Measurements from ENCODE around the gene GRID1. TPM values are rescaled to one million over a fixed set of nuclear protein-coding genes. Genes with fewer than 3 reads are reported as not detected.

GRID1 gene
- total RNA-seq, 1 experiment from 2014 or later, result 0.37 TPM

- no peak for TF ChIP-seq MLX (CRISPR knock-in tag; IDR thresholded peaks at IDR 0.05)
- TF ChIP-seq TP53 (CRISPR knock-in tag; IDR thresholded peaks at IDR 0.05), result no peak
- TF ChIP-seq NR1H2 (CRISPR knock-in tag; IDR thresholded peaks at IDR 0.05), result no peak
- TF ChIP-seq ZNF671 (CRISPR knock-in tag; IDR thresholded peaks at IDR 0.05), result no peak
- TF ChIP-seq SOX15 (CRISPR knock-in tag; IDR thresholded peaks at IDR 0.05), result no peak
- no peak for TF ChIP-seq CREM (CRISPR knock-in tag; IDR thresholded peaks at IDR 0.05)
- TF ChIP-seq JUN (CRISPR knock-in tag; IDR thresholded peaks at IDR 0.05), result no peak
- TF ChIP-seq FOXP1 (CRISPR knock-in tag; IDR thresholded peaks at IDR 0.05; ENCODE audit: borderline replicate concordance), result no peak
Observed at GRCh38 chr10:86164960-86165630, 201.5 kb downstream of the GRID1 start (continued).

DNA sequence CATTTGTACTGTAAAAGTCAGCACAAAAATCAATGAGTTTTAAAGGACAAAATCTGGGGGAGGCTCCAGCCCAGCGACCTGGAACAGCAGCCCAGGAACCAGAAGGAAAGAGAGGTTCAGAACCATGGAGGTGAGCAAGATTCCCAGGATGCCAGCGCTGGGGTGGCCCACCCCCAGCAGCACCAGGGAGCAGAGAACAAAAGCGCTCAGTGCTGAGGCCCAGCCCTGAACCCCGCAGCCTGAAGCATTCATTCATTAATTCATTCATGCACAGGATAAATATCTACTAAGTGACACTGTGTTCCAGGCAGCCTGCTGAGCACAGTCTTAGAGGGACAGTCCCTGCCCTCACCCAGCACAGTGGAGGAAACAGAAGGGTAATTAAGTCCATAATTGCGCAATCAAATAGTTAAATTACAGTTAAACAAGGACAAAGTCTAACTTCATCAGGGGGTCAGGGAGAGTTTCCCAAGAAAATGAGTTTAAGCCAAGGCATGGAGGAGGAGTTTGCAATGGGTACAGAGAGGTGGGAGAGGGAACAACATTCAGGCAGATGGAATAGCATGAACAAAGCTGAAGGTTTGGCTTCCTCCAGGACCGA is 202.3 kb downstream of the GRID1 start:
- H3K36me3 Mint-ChIP-seq, result no peaks in the 10 kb centered on the region
- no peak for TF ChIP-seq PRRX2 (CRISPR knock-in tag; IDR thresholded peaks at IDR 0.05)
- TF ChIP-seq MLX (CRISPR knock-in tag; IDR thresholded peaks at IDR 0.05), result no peak
- no peak for TF ChIP-seq GRHL2 (CRISPR knock-in tag; IDR thresholded peaks at IDR 0.05; ENCODE audit: insufficient replicate concordance, severe bottlenecking)
- TF ChIP-seq, protein P1, sequence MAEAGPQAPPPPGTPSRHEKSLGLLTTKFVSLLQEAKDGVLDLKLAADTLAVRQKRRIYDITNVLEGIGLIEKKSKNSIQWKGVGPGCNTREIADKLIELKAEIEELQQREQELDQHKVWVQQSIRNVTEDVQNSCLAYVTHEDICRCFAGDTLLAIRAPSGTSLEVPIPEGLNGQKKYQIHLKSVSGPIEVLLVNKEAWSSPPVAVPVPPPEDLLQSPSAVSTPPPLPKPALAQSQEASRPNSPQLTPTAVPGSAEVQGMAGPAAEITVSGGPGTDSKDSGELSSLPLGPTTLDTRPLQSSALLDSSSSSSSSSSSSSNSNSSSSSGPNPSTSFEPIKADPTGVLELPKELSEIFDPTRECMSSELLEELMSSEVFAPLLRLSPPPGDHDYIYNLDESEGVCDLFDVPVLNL (CRISPR knock-in tag; IDR thresholded peaks at IDR 0.05; ENCODE audit: borderline replicate concordance, low read depth), result no peak
- TF ChIP-seq MYBL2 (CRISPR knock-in tag; IDR thresholded peaks at IDR 0.05), result no peak
- TF ChIP-seq NFE2L1 (CRISPR knock-in tag; IDR thresholded peaks at IDR 0.05), result no peak
- no peak for TF ChIP-seq MAX (CRISPR knock-in tag; IDR thresholded peaks at IDR 0.05)
- no peak for TF ChIP-seq JAZF1 (CRISPR knock-in tag; IDR thresholded peaks at IDR 0.05)
- TF ChIP-seq, protein P2, sequence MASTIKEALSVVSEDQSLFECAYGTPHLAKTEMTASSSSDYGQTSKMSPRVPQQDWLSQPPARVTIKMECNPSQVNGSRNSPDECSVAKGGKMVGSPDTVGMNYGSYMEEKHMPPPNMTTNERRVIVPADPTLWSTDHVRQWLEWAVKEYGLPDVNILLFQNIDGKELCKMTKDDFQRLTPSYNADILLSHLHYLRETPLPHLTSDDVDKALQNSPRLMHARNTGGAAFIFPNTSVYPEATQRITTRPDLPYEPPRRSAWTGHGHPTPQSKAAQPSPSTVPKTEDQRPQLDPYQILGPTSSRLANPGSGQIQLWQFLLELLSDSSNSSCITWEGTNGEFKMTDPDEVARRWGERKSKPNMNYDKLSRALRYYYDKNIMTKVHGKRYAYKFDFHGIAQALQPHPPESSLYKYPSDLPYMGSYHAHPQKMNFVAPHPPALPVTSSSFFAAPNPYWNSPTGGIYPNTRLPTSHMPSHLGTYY (CRISPR knock-in tag; IDR thresholded peaks at IDR 0.05), result no peak
- no peak for TF ChIP-seq SP1 (CRISPR knock-in tag; conservative IDR thresholded peaks at IDR 0.05)
- no peak for TF ChIP-seq ZNF671 (CRISPR knock-in tag; IDR thresholded peaks at IDR 0.05)
- TF ChIP-seq, protein P3, sequence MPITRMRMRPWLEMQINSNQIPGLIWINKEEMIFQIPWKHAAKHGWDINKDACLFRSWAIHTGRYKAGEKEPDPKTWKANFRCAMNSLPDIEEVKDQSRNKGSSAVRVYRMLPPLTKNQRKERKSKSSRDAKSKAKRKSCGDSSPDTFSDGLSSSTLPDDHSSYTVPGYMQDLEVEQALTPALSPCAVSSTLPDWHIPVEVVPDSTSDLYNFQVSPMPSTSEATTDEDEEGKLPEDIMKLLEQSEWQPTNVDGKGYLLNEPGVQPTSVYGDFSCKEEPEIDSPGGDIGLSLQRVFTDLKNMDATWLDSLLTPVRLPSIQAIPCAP (CRISPR knock-in tag; IDR thresholded peaks at IDR 0.05), result no peak
- no peak for TF ChIP-seq ZNF232 (CRISPR knock-in tag; IDR thresholded peaks at IDR 0.05)
- no peaks in the 10 kb centered on the region for H3K4me1 Mint-ChIP-seq
- H3K9me3 Mint-ChIP-seq, result no peaks in the 10 kb centered on the region
- no peak overlapping the region for H3K27ac Mint-ChIP-seq
- POLR2A ChIA-PET, result no interaction called here
- H3K27me3 Mint-ChIP-seq (ENCODE audit: low read depth), result no peaks in the 10 kb centered on the region; the same call in 1 of the 2 replicates
- H3K4me3 Mint-ChIP-seq, result no peak overlapping the region
- peak; percentile 5 for DNase-seq (ENCODE audit: low spot score)
- no peak for ATAC-seq
- CTCF ChIA-PET, result interaction anchor here (1.1 kb wide), 1 partner anchor 14 kb away, joined by 3 read pairs; no protein-coding TSS in a partner anchor

Data from WTC11 (cell line).